Rectal smooth muscle tissue (tissue), 1 donor: ENCODE data around the gene KREMEN1.

Experiments used
- H3K27ac ChIP-seq: one replicate; pipeline ENCODE4 v1.7.0; 2013; ENCODE audit warnings: low read depth, low read length, inconsistent platforms
- H3K27me3 ChIP-seq: one replicate; pipeline ENCODE4 v1.7.0; 2013; ENCODE audit warnings: low read length; ENCODE audit not compliant: control insufficient read depth, insufficient read depth
- H3K36me3 ChIP-seq: one replicate; pipeline ENCODE4 v1.7.0; 2013; ENCODE audit warnings: low read length; ENCODE audit not compliant: control insufficient read depth, insufficient read depth
- H3K4me1 ChIP-seq: one replicate; pipeline ENCODE4 v1.7.0; 2013; ENCODE audit warnings: low read length; ENCODE audit not compliant: control insufficient read depth, insufficient read depth
- H3K4me3 ChIP-seq: one replicate; pipeline ENCODE4 v1.7.0; 2013; ENCODE audit warnings: low read length
- H3K9ac ChIP-seq: one replicate; pipeline ENCODE4 v1.7.0; 2013; ENCODE audit warnings: low read length

The KREMEN1 gene

DNA sequence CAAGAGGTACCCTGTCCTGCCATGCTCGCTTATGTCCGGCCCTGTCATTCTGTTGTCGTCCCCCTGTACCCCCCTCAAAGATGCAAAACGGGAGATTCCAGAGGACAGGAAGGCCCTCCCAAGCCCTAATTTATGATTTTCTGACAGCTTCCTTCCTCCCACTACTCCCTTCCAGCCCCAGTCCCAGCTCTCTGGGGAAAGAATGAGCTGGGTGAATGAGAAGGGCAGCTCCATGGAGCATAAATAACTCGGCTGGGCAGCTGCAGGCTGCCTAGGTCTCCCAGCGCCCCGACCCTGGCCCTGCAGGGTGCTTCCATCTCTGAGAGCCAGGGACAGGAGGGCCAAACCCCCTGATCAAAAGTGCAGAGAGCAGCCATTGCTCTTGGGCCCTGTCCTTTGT is 128.9 kb downstream of the KREMEN1 start:
- H3K9ac ChIP-seq, result no peak overlapping the region
- no peak overlapping the region for H3K4me3 ChIP-seq
- no peaks in the 10 kb centered on the region for H3K4me1 ChIP-seq
- peaks cover 3% of the 10 kb centered on the region for H3K27me3 ChIP-seq
- no peak overlapping the region for H3K27ac ChIP-seq
- no peaks in the 10 kb centered on the region for H3K36me3 ChIP-seq

DNA sequence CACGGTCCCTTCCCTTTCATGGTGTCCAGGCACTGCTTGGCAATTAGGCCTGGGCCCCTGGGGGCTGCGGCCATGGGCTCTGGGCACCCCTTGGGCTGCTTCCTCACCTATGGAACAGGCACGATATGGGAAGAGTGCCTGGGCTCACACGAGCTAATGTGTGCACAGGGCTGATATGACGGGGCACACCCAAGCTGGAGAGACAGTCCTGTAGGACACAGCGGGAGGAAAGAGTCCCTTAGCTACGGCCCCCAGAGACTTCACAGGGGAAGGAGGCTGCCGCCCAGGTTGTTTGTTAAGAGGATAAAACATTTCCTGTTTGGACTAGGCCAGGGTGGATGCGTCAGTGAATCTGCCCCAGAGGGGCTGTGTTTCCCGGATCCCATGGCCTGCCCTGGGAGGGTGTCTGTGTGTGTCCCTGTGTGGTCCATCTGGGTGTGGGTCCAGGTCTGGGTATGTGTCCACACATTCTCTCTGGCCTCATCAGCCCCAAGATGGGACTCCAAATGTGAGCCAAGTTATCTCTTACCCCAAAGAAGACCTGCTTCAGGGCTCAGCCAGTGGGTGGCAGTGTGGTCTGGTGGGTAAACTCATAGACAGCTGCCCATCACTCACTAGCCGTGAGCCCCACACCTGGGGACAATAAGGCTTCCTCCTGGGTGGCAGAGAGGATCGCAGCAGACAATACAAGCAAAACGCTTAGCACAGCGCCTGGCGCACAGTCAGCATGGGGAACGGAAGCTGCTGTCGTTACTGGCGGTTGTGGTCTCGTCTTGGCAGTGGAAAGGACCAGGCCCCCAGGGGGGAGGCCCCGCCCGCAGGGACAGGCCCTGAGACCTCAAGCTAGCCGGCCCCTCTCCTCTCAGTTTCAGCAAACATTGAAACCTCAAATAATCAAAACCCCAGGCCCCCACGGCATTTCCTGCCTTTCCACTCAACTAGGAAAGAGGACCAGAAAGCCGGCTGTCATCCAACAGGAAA is 129.7 kb downstream of the KREMEN1 start:
- Histone ChIP-seq H3K27me3 (peaks cover 3% of the 10 kb centered on the region), H3K27ac (no peak overlapping the region), H3K4me1 (no peaks in the 10 kb centered on the region), H3K36me3 (no peaks in the 10 kb centered on the region), H3K4me3 (no peak overlapping the region), H3K9ac (no peak overlapping the region)

DNA sequence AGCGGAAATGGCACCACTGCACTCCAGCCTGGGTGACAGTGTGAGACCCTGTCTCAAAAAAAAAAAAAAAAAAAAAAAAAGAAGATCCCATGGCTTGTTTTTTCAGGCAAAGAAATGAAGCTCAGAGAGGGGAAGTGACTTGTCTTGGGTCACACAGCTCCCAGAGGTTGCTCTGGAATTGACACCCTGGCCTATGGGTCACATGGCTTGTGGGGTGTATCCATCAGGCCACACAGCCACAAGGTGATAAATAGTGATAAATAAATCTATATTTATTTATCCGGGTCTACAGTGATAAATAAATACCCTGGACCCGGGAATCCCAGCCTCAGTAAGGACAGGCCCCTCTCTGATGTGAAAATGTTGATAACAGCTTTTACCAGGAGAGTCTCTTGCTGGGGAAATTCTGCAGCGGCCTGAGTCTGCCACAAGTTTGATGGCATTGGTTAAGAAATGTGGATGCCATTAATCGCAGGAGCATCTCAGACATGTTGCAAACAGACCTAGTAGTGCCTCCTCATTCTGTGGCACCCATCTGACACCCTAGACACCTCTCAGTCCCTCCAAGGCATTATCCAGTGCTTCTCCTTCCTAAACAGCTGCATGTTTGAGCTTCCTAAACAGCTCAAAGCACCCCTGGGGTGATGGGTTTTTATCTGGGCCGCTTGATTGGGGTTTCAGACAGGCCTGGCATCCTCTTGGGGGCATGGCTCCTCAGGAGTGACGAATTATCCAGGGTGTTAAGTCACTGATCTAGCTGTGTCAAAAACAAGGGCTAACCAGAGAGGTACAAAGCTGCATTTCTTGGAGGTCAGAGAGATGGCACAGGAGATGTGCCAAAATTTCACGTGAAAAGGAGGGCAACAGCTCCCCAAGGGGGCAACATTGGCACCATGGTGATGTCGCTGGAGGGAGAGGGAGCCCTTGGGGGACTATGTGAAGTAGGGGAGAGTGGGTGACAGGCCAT is 130.9 kb downstream of the KREMEN1 start:
- Histone ChIP-seq H3K4me3 (no peak overlapping the region), H3K36me3 (no peaks in the 10 kb centered on the region), H3K4me1 (no peaks in the 10 kb centered on the region), H3K9ac (no peak overlapping the region), H3K27ac (no peak overlapping the region), H3K27me3 (peaks cover 3% of the 10 kb centered on the region)

DNA sequence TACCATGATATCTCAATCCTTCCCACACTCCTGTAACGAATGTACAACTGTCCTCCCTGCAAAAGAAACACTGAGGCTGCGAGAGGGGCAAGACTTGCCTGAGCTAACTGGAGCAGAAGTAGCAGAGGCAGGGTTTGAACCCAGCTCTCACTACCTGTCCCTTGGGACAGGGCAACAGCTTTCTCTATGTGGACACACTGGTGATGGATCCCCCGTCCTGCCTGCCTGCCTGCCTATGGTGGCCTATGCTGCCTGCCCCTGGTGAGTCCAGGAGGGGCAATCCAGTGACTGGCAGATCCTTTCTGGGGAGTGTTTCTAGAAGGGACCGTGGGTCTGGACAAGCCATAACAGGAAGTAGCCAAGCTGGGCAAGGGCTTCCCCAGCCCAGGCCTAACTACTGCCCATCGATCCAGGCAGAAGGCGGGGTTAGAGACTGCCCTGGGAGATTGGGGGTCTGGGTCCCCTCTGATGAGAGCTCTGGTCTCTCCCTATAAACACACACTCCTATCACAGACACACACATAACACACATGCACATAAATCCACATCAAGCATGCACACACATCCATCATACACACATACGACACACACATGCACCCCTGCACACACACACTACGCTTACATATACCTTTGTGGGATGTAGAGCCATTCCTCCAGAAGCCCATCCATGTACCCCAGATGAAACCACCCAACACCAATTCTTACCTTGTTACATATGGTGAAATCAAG is 131.8 kb downstream of the KREMEN1 start:
- Histone ChIP-seq H3K4me1 (no peaks in the 10 kb centered on the region), H3K27me3 (peaks cover 3% of the 10 kb centered on the region), H3K4me3 (no peak overlapping the region), H3K36me3 (no peaks in the 10 kb centered on the region), H3K27ac (no peak overlapping the region), H3K9ac (no peak overlapping the region)

DNA sequence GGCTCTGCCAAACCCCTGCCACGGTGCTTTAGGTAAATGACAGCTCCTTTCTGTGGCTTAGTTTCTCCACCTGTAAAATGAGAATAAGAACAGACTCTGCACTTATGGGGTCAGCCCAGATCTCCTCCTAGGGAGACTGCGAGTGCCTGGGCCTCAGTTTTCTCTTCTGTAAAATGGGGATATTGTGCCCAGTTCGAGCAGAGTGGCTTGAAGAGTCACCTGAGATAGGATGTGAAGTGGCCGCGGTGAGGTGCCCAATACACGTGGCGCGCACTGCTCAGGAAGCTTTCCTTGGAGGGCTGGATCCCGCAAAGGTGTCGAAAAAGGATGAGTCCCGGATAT is 132.4 kb downstream of the KREMEN1 start:
- Histone ChIP-seq H3K4me1 (no peaks in the 10 kb centered on the region), H3K27ac (no peak overlapping the region), H3K4me3 (peak overlapping the region; percentile 42), H3K9ac (no peak overlapping the region), H3K27me3 (peaks cover 3% of the 10 kb centered on the region), H3K36me3 (no peaks in the 10 kb centered on the region)

DNA sequence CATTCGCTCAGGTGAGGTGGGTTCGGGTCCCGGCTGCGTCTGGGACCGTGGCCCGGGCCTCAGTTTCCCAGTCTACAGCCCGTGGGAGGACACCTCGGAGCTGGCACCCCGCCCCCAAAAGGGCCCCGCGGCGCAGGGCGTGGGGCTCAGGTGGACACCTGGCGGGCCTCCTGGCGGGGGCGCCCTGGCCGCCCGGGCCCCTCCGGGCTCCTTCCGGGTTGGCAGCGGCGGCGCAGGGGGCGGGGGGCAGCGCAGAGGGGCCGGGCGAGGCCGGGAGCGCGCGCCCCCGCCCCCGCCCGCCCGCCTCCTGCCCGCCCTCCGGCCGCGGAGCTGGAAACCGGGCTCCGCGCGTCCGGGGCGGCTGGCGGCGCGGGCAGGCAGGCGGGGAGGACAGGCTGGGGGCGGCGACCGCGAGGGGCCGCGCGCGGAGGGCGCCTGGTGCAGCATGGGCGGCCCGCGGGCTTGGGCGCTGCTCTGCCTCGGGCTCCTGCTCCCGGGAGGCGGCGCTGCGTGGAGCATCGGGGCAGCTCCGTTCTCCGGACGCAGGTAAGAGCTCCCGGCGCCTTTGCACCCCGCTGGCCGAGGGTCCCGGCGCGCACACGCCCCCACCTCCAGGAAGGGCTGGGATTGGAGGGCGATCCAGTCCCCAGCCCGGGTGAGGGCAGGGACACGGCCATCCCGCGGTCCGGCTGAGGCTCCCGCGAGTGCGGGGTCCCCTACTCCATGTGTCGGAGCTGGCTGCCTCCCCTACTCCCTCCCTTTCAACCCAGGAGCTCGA is 132.9 kb downstream of the KREMEN1 start, which contains the start of gene EMID1:
TSS of gene EMID1 (plus strand) at position 303 of the 778 bp plus-strand sequence. CDS start at position 446, 143 bp downstream.
- H3K36me3 ChIP-seq, result no peaks in the 10 kb centered on the region
- no peak within 1 kb of the TSS for H3K27ac ChIP-seq
- H3K4me3 ChIP-seq, result peak within 1 kb of the TSS; percentile 74
- H3K27me3 ChIP-seq, result peaks cover 3% of the 10 kb centered on the region
- H3K9ac ChIP-seq, result no peak within 1 kb of the TSS
- H3K4me1 ChIP-seq, result no peaks in the 10 kb centered on the region

DNA sequence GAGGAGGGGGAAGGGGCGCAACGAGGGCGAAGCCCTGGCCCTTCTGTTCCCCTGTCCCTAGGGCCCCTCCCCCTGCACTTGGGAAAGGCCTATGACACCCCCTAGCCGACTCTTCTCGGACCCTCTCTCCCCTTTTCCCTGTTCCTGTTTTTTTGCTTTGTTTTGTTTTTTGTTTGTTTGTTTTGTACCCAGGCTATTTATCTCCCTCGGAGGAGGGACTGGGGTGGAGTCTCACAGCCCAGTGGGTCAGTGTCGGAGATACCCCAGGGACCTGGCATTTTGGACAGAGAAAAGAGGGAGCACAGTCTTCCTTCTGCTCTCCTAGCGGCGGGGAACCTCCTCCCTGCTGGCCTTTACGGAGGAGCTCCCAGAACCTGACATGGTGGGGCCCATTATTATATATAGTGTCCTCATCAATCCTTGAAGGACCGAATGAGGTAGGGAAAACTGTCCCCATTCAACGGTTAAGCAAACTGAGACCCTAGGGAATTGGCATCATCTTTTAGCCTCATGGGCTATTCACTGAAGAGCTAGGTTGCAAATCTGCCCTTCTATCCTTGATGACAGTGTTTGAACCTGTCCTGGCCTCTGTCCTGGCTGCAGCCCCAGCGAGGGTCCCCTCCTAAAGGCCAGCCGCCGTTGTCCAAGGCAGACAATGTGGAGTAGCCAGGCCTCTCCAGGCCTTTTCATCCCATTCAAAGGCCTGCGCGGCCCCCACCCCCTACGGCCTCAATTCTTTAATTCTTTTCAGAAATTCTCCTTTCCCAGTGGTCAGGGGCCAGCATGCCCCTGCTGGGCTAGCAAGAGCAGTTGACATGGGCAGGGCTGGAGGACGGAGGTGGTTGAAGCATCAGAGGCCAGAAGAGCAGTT is 133.8 kb downstream of the KREMEN1 start:
- peak overlapping the region; percentile 74 for H3K4me3 ChIP-seq
- H3K27me3 ChIP-seq, result peaks cover 3% of the 10 kb centered on the region
- no peak overlapping the region for H3K27ac ChIP-seq
- H3K4me1 ChIP-seq, result no peaks in the 10 kb centered on the region
- no peaks in the 10 kb centered on the region for H3K36me3 ChIP-seq
- H3K9ac ChIP-seq, result no peak overlapping the region

DNA sequence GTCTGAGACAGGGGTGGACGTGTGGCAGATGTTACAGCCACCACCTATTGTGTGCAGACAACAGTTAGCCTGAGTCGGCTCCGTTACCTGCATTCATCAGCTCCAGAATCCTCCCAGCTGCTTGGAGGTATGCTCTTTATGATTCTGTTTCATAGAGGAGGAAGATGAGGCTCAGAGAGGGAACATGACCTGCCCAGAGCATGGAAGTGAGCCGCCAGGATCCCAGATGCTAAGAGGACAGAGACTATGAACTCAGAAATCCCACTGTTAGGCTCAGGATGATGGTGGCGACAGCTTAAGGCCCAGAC is 134.4 kb downstream of the KREMEN1 start:
- no peaks in the 10 kb centered on the region for H3K36me3 ChIP-seq
- no peak overlapping the region for H3K4me3 ChIP-seq
- no peak overlapping the region for H3K9ac ChIP-seq
- H3K4me1 ChIP-seq, result no peaks in the 10 kb centered on the region
- H3K27me3 ChIP-seq, result peaks cover 3% of the 10 kb centered on the region
- H3K27ac ChIP-seq, result no peak overlapping the region

DNA sequence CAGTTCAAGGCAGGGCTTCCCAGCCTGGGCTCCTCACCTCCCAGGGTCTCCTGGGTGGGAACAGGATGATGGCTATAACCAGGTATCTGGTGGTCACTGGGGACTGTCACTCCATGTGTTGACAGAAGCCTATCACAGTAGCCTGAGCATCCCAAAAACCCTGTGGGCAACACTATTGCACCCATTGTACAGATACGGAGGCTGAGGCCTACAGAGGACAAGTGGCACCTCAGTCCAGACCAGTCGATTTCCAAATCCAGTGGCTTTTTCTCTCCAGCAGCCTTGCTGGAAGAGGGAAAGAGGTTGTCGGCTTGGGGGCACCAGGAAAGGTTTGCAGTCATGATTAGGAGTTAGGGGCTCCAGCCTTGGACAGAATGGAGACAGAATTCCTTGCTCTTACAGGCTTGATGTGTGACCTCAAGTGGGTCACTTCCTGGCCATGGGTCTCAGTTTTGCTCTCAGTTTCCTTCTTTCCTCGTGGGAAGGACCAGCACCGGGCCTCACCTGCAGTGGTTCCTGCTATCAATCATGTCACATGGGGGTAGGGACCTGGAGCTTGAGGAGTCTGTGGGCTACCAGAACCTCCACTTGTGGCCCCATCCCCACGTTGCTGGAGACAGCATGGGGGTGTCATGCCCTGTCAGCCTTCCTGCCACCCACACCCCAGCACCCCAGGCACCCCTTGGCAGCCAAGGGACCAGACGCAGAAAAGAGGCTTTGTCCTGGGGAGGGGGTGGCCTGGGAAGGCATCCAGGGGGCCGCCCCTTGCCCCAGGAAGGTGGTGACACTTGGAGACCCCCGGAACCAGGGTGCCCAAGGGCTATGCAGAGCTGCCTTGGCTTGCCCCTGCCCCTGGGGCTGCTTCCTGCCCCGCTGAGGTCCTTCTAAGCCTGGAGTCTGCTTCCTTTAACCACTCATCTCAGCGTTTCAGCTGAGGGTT is 135.0 kb downstream of the KREMEN1 start:
- Histone ChIP-seq H3K4me1 (no peaks in the 10 kb centered on the region), H3K27me3 (peaks cover 3% of the 10 kb centered on the region), H3K36me3 (no peaks in the 10 kb centered on the region), H3K9ac (no peak overlapping the region), H3K4me3 (no peak overlapping the region), H3K27ac (no peak overlapping the region)

DNA sequence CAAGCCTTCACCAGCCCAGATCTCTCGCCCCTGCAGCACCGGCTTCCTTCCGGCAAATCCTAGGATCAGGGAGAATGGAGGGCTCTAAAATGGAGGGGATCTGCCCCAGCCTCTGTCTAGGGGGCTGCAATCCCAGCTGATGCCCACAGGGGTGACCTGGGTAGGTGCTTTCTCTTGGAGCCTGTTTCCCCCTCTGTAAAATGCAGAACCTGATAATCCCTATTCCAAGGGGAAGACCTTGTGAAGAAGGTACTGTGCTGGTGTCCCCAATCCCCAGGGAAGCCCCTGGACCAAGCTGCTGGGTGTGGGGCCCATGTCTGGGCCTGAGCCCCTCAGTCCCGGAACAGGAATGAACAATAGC is 135.6 kb downstream of the KREMEN1 start:
- H3K27ac ChIP-seq, result no peak overlapping the region
- H3K9ac ChIP-seq, result no peak overlapping the region

More for the DNA sequence above, 135.6 kb downstream of the KREMEN1 start:
- Histone ChIP-seq H3K36me3 (no peaks in the 10 kb centered on the region), H3K4me1 (no peaks in the 10 kb centered on the region), H3K27me3 (peaks cover 3% of the 10 kb centered on the region), H3K4me3 (no peak overlapping the region)
